Chondrocyte (in vitro differentiated cells): ENCODE results near the gene CTNNA1. TPM values are rescaled to one million over a fixed set of nuclear protein-coding genes. Genes with fewer than 3 reads are reported as not detected.

Source experiments
- DNase-seq: peaks from one replicate; pipeline ENCODE4 v3.0.0; 2021; ENCODE audit warnings: mixed read lengths, low spot score
- H3K27ac Mint-ChIP-seq: one replicate; pipeline ENCODE4 v1.8.0; 2021; ENCODE audit warnings: mild to moderate bottlenecking, moderate library complexity, mixed read lengths; ENCODE audit not compliant: unreplicated experiment
- H3K27me3 Mint-ChIP-seq: 2 replicates; pipeline ENCODE4 v1.8.0; 2021; ENCODE audit warnings: low read depth, mixed read lengths
- H3K36me3 Mint-ChIP-seq: 2 replicates; pipeline ENCODE4 v1.8.0; 2021; ENCODE audit warnings: low read depth, mixed read lengths
- H3K4me1 Mint-ChIP-seq: 2 replicates; pipeline ENCODE4 v1.8.0; 2021; ENCODE audit warnings: low read depth, mild to moderate bottlenecking, mixed read lengths
- H3K4me3 Mint-ChIP-seq: one replicate; pipeline ENCODE4 v1.8.0; 2021; ENCODE audit warnings: mild to moderate bottlenecking, moderate library complexity, mixed read lengths; ENCODE audit not compliant: unreplicated experiment
- H3K9me3 Mint-ChIP-seq: 2 replicates; pipeline ENCODE4 v1.8.0; 2021; ENCODE audit warnings: low read depth, mixed read lengths
- total RNA-seq: library from RNA; stranded (reverse); gene quantifications from 3 replicates; pipeline ENCODE4 v1.2.1, GENCODE V29; 2021
- TF ChIP-seq, protein P1 (sequence below): fragments of 200-600 bp; sonication (generic); IDR thresholded peaks from 2 replicates; pipeline ENCODE4 v1.5.0; 2021; ENCODE audit warnings: antibody characterized with exemption, mild to moderate bottlenecking, moderate library complexity

Gene CTNNA1
- total RNA-seq, 1 donor from 2014 or later, result 397 TPM

DNA sequence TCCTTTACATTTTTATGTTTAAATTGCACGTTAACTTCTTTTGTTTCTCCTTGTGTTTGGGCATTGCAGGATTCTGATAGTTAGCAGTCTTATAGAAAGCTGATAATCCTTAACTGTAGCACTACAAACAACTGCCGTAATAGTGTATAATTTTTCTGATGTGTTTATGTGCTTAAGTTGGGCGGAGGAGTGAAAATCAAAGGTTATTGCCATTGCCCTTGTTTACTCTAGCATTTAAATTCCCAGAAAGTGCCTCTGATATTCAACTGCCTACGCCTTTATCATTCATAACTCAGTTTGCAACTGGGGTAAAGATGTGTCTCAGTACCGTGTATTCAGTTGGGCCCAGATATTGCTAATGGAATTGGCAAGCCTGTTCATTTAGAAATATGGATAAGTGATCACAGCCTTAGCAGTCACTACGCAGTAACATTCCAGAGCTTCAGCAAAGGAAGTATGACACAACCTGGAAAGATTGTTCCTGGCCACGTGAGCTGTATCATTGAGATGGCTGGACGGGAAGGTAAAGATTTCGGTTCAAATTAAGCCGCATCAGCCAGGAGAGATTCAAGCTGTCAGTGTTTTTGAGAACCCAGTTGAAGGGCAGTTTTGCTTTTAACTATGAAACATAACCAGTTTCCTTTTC is 150.0 kb downstream of the CTNNA1 start:
- Mint-ChIP-seq H3K4me3 (no peak overlapping the region), H3K27ac (peak overlapping the region; percentile 75), H3K27me3 (no peaks in the 10 kb centered on the region), H3K36me3 (peaks cover 24% of the 10 kb centered on the region), H3K4me1 (peaks cover 62% of the 10 kb centered on the region), H3K9me3 (peaks cover 7% of the 10 kb centered on the region)
- TF ChIP-seq, protein P1, sequence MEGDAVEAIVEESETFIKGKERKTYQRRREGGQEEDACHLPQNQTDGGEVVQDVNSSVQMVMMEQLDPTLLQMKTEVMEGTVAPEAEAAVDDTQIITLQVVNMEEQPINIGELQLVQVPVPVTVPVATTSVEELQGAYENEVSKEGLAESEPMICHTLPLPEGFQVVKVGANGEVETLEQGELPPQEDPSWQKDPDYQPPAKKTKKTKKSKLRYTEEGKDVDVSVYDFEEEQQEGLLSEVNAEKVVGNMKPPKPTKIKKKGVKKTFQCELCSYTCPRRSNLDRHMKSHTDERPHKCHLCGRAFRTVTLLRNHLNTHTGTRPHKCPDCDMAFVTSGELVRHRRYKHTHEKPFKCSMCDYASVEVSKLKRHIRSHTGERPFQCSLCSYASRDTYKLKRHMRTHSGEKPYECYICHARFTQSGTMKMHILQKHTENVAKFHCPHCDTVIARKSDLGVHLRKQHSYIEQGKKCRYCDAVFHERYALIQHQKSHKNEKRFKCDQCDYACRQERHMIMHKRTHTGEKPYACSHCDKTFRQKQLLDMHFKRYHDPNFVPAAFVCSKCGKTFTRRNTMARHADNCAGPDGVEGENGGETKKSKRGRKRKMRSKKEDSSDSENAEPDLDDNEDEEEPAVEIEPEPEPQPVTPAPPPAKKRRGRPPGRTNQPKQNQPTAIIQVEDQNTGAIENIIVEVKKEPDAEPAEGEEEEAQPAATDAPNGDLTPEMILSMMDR, result no peak
- DNase-seq, result no peak

DNA sequence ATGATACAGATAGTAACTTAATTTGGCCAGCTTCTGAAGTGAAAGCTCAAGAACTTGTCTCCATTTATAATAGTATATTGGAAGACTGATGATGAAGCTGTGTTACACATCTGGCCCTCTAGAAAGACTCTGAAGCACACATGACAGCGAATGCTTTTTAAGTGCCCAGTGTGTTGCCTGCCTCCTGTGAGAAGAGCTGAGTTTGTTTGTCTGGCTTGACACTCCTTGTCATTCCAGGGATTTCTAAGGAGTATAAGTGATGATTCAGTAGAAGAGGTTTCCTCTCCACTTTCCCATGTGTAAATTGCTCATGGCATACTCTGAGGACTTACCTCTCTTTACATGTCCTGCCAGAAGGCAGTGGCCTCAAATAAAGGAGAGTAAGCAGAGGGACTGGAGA is 152.3 kb downstream of the CTNNA1 start:
- TF ChIP-seq, protein P1, result no peak
- no peaks in the 10 kb centered on the region for H3K9me3 Mint-ChIP-seq
- H3K4me1 Mint-ChIP-seq, result peaks cover 50% of the 10 kb centered on the region
- no peaks in the 10 kb centered on the region for H3K27me3 Mint-ChIP-seq
- peak overlapping the region; percentile 58 for H3K27ac Mint-ChIP-seq
- peaks cover 32% of the 10 kb centered on the region for H3K36me3 Mint-ChIP-seq
- DNase-seq, result no peak
- no peak overlapping the region for H3K4me3 Mint-ChIP-seq

DNA sequence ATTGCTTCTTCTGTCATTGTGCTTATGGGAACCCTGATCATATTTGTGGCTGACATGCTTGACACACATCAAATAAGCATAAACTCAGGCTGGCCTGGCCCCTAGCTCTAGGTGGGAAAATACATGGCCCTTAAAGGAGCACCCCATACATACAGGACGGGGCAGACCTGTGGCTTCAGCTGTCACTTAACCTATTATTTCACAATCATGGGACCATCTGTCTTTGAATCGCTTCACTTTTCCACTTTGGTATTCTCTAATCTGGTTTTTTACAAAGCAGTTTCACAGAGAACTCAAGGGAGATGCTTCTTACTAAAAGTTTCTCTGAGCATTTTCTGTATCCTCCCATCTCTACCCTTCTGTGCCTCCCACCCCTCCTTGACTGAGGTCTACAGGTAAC is 156.5 kb downstream of the CTNNA1 start:
- Mint-ChIP-seq H3K27me3 (no peaks in the 10 kb centered on the region), H3K27ac (no peak overlapping the region), H3K4me3 (no peak overlapping the region), H3K4me1 (peaks cover 34% of the 10 kb centered on the region), H3K9me3 (no peaks in the 10 kb centered on the region), H3K36me3 (peaks cover 19% of the 10 kb centered on the region)
- no peak for DNase-seq
- TF ChIP-seq, protein P1, result no peak

DNA sequence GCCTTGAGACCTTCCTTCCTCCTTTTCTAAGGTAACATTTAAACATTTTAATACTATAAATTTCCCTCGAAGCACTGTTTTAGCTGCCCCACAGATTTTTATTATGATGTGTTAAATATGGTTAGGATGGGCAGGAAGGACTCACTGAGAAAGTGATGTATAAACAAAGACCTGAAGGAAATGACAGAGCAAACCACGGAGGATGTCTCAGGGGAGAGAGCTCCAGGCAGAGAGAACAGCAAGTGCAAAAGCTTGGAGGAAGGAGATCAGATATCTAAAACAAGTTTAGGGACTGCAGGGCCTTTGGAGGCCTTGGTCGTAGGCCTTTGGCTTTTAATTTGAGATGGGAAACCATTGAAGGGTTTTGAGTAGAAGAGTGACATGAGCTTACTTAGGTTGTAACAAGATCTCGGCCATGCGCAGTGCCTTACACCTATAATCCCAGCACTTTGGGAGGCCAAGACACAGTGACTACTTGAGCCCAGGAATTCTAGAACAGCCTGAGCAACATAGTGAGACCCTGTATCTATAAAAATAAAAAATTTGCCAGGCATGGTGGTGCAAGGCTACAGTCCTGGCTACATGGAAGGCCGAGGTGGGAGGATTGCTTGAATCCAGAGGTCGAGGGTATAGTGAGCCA is 157.4 kb downstream of the CTNNA1 start:
- Mint-ChIP-seq H3K36me3 (peaks cover 24% of the 10 kb centered on the region), H3K4me3 (no peak overlapping the region), H3K4me1 (peaks cover 28% of the 10 kb centered on the region), H3K27me3 (no peaks in the 10 kb centered on the region), H3K9me3 (no peaks in the 10 kb centered on the region), H3K27ac (no peak overlapping the region)
- DNase-seq, result no peak
- TF ChIP-seq, protein P1, result no peak

DNA sequence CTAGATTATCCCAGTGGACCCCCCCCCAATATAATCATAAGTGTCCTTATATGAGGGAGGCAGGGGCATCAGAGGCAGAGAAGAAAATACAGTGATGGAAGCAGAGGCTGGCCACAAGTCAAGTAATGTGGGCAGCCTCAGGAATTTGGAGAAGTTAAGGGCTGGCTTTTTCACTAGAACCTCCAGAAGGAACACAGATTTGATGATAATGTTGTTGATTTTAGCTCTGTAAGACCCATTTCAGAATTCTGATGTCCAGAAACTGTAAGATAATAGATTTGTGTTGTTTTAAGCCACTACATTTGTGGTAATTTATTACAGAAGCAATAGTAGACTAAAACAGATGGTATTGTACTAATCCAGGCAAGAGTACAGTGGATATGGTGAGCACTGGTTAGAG is 158.2 kb downstream of the CTNNA1 start:
- no peak overlapping the region for H3K4me3 Mint-ChIP-seq

More for the DNA sequence above, 158.2 kb downstream of the CTNNA1 start:
- Mint-ChIP-seq H3K27me3 (no peaks in the 10 kb centered on the region), H3K9me3 (no peaks in the 10 kb centered on the region), H3K27ac (peak overlapping the region; percentile 24), H3K36me3 (peaks cover 24% of the 10 kb centered on the region), H3K4me1 (peaks cover 21% of the 10 kb centered on the region)
- no peak for DNase-seq
- TF ChIP-seq, protein P1, result no peak
